Measurements from ENCODE around the gene UTS2.

- TF ChIP-seq, protein P1, sequence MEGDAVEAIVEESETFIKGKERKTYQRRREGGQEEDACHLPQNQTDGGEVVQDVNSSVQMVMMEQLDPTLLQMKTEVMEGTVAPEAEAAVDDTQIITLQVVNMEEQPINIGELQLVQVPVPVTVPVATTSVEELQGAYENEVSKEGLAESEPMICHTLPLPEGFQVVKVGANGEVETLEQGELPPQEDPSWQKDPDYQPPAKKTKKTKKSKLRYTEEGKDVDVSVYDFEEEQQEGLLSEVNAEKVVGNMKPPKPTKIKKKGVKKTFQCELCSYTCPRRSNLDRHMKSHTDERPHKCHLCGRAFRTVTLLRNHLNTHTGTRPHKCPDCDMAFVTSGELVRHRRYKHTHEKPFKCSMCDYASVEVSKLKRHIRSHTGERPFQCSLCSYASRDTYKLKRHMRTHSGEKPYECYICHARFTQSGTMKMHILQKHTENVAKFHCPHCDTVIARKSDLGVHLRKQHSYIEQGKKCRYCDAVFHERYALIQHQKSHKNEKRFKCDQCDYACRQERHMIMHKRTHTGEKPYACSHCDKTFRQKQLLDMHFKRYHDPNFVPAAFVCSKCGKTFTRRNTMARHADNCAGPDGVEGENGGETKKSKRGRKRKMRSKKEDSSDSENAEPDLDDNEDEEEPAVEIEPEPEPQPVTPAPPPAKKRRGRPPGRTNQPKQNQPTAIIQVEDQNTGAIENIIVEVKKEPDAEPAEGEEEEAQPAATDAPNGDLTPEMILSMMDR (IDR thresholded peaks at IDR 0.05), result no peak
- no peak for TF ChIP-seq POLR2A (IDR thresholded peaks at IDR 0.05)
These were observed 21.4 kb downstream of the UTS2 start for GRCh38 chr1:7831458-7831857.

Data from adrenal gland (tissue), 5 donors.